SU-DHL-6 (cell line): Measurements from ENCODE around the gene LRRC25.

Experiments
- H2AFZ ChIP-seq: fragments of 200-600 bp; sonication (generic); 2 replicates; pipeline ENCODE4 v1.6.1; 2014; ENCODE audit warnings: low read depth, mild to moderate bottlenecking, moderate library complexity, mixed read lengths, antibody characterized with exemption, low read length; ENCODE audit not compliant: severe bottlenecking
- H3F3A ChIP-seq: fragments of 200-600 bp; shearing (Covaris generic); 2 replicates; pipeline ENCODE4 v1.6.0; 2016; ENCODE audit warnings: antibody characterized with exemption, mild to moderate bottlenecking; ENCODE audit not compliant: insufficient read depth
- H3K27ac ChIP-seq: fragments of 200-600 bp; sonication (generic); 2 replicates; pipeline ENCODE4 v1.5.1; 2016; ENCODE audit warnings: low read depth, mild to moderate bottlenecking, low read length, moderate library complexity, mixed read lengths
- H3K27me3 ChIP-seq: fragments of 200-600 bp; sonication (generic), shearing (Covaris generic); 2 replicates; pipeline ENCODE4 v1.6.0; 2014; ENCODE audit warnings: mild to moderate bottlenecking, low read length
- H3K36me3 ChIP-seq: fragments of 200-600 bp; sonication (generic); 2 replicates; pipeline ENCODE4 v1.6.1; 2014; ENCODE audit warnings: mild to moderate bottlenecking, low read length, mixed read lengths
- H3K4me2 ChIP-seq: fragments of 300-600, 200-600 bp; shearing (Covaris generic), sonication (generic); 2 replicates; pipeline ENCODE4 v1.6.0; 2014; ENCODE audit warnings: low read length, low read depth, mild to moderate bottlenecking; ENCODE audit not compliant: poor library complexity, severe bottlenecking
- H3K4me3 ChIP-seq: fragments of 200-600 bp; sonication (generic); 2 replicates; pipeline ENCODE4 v1.5.1; 2014; ENCODE audit warnings: antibody characterized with exemption, low read length, mild to moderate bottlenecking, mixed read lengths; ENCODE audit not compliant: insufficient read depth, poor library complexity, severe bottlenecking
- H3K79me2 ChIP-seq: fragments of 200-600 bp; sonication (generic); 2 replicates; pipeline ENCODE4 v1.6.1; 2014; ENCODE audit warnings: mild to moderate bottlenecking, low read length, moderate library complexity; ENCODE audit not compliant: insufficient read depth
- H3K9ac ChIP-seq: fragments of 200-600 bp; sonication (generic); 2 replicates; pipeline ENCODE4 v1.7.0; 2014; ENCODE audit warnings: mild to moderate bottlenecking, low read length
- H3K9me2 ChIP-seq: fragments of 200-600 bp; sonication (generic); replicated peaks from 2 replicates; pipeline ENCODE4 v1.6.1; 2014; ENCODE audit warnings: low read length; ENCODE audit not compliant: insufficient read depth
- H3K9me3 ChIP-seq: fragments of 200-600 bp; sonication (generic); 2 replicates; pipeline ENCODE4 v1.6.1; 2014; ENCODE audit warnings: low read length, mixed read lengths; ENCODE audit not compliant: insufficient read depth
- H4K20me1 ChIP-seq: fragments of 200-600 bp; sonication (generic); 2 replicates; pipeline ENCODE4 v1.6.1; 2014; ENCODE audit warnings: low read depth, mild to moderate bottlenecking, antibody characterized with exemption, low read length, moderate library complexity, mixed read lengths
- EZH2phosphoT487 ChIP-seq: fragments of 200-600 bp; sonication (generic), shearing (Covaris generic); conservative IDR thresholded peaks from 2 replicates; pipeline ENCODE4 v1.6.1; 2018; ENCODE audit warnings: mild to moderate bottlenecking, antibody characterized with exemption, low read length, moderate library complexity, mixed read lengths
- TF ChIP-seq, protein P1 (sequence below): fragments of 200-600 bp; sonication (generic); IDR thresholded peaks from one replicate; pipeline ENCODE4 v1.5.1; 2017; ENCODE audit warnings: antibody characterized with exemption, mild to moderate bottlenecking, low read length, moderate library complexity; ENCODE audit not compliant: insufficient read depth, poor library complexity, severe bottlenecking

Gene LRRC25

DNA sequence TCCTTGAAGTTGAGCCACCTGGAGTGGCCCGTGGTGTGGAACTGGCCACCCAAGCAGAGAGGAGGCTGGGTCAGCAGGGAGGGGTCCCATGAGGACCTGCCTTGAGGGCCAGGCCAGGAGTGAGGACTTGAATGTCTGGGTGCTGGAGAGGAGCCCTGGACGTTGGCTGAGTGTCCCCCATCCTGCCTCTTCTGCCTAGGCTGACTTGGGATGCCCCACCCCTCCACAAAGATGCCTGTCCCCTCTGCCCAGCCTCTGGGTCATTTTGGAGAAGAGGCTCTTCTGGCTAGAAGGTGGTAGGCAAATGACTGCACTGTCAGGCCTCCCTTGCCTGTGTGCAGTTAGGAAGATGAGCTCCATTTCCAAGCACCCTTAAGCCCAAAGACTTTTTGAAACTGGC, 23.5 kb upstream of the LRRC25 start:
- H3K27ac ChIP-seq, result no peak overlapping the region
- no peaks in the 10 kb centered on the region for H3K27me3 ChIP-seq
- no peak overlapping the region for H2AFZ ChIP-seq
- peaks cover 6% of the 10 kb centered on the region; the same call in 1 of the 2 replicates for H3F3A ChIP-seq
- no peaks in the 10 kb centered on the region for H4K20me1 ChIP-seq
- no peak overlapping the region; the same call in 1 of the 2 replicates for H3K9ac ChIP-seq
- H3K4me3 ChIP-seq, result no peak overlapping the region
- H3K9me3 ChIP-seq, result no peaks in the 10 kb centered on the region
- H3K79me2 ChIP-seq, result no peaks in the 10 kb centered on the region
- H3K9me2 ChIP-seq, result no peaks in the 10 kb centered on the region
- no peaks in the 10 kb centered on the region for H3K36me3 ChIP-seq
- TF ChIP-seq, protein P1, sequence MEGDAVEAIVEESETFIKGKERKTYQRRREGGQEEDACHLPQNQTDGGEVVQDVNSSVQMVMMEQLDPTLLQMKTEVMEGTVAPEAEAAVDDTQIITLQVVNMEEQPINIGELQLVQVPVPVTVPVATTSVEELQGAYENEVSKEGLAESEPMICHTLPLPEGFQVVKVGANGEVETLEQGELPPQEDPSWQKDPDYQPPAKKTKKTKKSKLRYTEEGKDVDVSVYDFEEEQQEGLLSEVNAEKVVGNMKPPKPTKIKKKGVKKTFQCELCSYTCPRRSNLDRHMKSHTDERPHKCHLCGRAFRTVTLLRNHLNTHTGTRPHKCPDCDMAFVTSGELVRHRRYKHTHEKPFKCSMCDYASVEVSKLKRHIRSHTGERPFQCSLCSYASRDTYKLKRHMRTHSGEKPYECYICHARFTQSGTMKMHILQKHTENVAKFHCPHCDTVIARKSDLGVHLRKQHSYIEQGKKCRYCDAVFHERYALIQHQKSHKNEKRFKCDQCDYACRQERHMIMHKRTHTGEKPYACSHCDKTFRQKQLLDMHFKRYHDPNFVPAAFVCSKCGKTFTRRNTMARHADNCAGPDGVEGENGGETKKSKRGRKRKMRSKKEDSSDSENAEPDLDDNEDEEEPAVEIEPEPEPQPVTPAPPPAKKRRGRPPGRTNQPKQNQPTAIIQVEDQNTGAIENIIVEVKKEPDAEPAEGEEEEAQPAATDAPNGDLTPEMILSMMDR, result no peak
- no peak for TF ChIP-seq EZH2phosphoT487
- H3K4me2 ChIP-seq, result peak overlapping the region; percentile 52

DNA sequence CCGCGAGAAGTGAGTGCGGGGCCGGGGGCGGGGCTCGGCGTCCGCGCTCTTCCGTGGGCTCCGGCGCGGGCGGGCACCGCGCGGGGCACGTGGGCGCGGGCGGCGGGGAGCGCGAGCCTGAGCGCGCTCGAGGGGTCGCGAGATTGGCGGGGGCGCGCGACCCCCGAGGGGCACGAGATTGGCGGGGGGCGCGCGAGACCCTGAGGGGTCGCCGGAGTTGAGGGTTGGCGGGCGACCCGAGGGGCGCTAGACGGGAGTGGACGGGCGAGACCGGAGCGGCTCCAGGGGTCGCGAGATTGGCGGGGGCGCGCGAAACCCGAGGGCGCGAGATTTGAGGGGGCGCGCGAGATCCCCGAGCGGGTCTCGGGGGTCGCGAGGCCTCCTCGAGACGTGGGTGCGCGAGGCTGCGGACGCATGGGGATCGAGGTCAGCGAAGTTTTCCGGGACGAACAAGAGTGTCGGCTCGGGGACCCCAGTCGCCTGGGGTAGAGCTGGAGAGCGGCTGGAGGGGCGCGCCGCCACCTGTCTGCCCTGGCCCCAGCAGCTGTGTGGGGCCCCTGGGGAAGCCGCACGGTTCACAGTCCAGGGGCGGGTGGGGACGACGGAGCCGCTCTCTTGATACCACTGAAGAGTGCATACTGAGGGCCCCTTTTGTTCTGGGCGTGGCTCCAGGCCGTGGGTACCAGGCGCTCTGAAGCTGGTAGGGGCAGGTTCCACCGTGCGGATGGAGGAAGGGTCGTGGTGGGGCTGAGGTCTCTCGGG, 22.5 kb upstream of the LRRC25 start:
- Histone ChIP-seq H3K4me2 (peak overlapping the region; percentile 52), H2AFZ (no peak overlapping the region), H3K79me2 (no peaks in the 10 kb centered on the region), H3K27me3 (no peaks in the 10 kb centered on the region), H3K4me3 (peak overlapping the region; percentile 57), H3F3A (peaks cover 6% of the 10 kb centered on the region; the same call in 1 of the 2 replicates), H3K36me3 (no peaks in the 10 kb centered on the region), H3K9me2 (no peaks in the 10 kb centered on the region), H3K9ac (peak overlapping the region; percentile 54), H3K27ac (no peak overlapping the region), H3K9me3 (no peaks in the 10 kb centered on the region), H4K20me1 (no peaks in the 10 kb centered on the region)
- TF ChIP-seq, protein P1, result no peak
- no peak for TF ChIP-seq EZH2phosphoT487

DNA sequence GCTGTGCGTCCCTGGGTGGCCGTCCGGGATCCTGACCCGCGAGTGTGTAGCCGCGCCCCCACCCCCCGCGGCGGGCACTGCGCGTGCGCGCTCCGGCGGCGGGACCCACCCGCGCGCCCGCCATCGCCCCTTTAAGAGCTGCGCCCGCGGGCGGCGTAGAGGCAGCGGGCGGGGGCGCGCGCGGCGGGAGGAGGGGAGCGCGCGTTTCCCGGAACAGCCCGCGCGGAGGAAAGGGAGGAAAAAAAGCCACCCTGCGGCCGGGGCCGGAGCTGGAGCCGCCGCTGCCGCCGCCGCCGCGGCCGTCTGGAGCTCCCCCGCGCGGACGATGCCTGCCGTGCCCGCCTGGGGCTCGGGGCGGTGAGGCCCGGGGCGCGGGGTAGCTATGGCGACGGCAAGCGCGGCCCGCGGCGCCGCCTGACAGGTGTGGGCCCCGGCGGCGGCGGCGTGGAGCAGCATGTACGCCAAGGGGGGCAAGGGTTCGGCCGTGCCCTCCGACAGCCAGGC, 21.8 kb upstream of the LRRC25 start, which contains the start of gene SSBP4:
Gene SSBP4 (plus strand): TSS at position 204 of the 504 bp plus-strand sequence. CDS start 251 bp downstream, at position 455.
- H3K79me2 ChIP-seq, result no peaks in the 10 kb centered on the region
- TF ChIP-seq EZH2phosphoT487, result no peak
- TF ChIP-seq, protein P1, result no peak
- no peaks in the 10 kb centered on the region for H3K36me3 ChIP-seq
- peak within 1 kb of the TSS; percentile 54 for H3K9ac ChIP-seq
- H3K4me2 ChIP-seq, result peak within 1 kb of the TSS; percentile 52
- no peak within 1 kb of the TSS for H3K27ac ChIP-seq
- H4K20me1 ChIP-seq, result no peaks in the 10 kb centered on the region
- H3K27me3 ChIP-seq, result no peaks in the 10 kb centered on the region
- no peaks in the 10 kb centered on the region for H3K9me3 ChIP-seq
- peaks cover 6% of the 10 kb centered on the region; the same call in 1 of the 2 replicates for H3F3A ChIP-seq
- no peak within 1 kb of the TSS for H2AFZ ChIP-seq
- peak within 1 kb of the TSS; percentile 57 for H3K4me3 ChIP-seq
- no peaks in the 10 kb centered on the region for H3K9me2 ChIP-seq
